Trophoblast cell (in vitro differentiated cells and primary cell): ENCODE data around the gene CLCNKA.
A peak's percentile ranks its signal among the peaks of the same experiment; 100 is the strongest.
"Not testable (repeated sequence)": the region's sequence is repeated elsewhere in the genome, so short reads cannot be mapped to it uniquely, and the experiment has no call there.

Source experiments
- DNase-seq, 2 donors: peaks; one replicate each; pipeline ENCODE4 v3.0.0-alpha.2; 2016
- H2AFZ ChIP-seq: 2 replicates; pipeline ENCODE4 v1.6.1; 2013; ENCODE audit warnings: low read length, moderate library complexity, mild to moderate bottlenecking; ENCODE audit not compliant: insufficient read depth, poor library complexity
- H2AK5ac ChIP-seq: 2 replicates; pipeline ENCODE4 v1.6.1; 2013; ENCODE audit warnings: mild to moderate bottlenecking, low read length
- H2BK120ac ChIP-seq: 2 replicates; pipeline ENCODE4 v1.6.1; 2013; ENCODE audit warnings: low read length, mild to moderate bottlenecking, moderate library complexity; ENCODE audit not compliant: insufficient read depth, poor library complexity
- H2BK12ac ChIP-seq: 2 replicates; pipeline ENCODE4 v1.6.1; 2013; ENCODE audit warnings: mild to moderate bottlenecking, low read length, moderate library complexity
- H2BK5ac ChIP-seq: 2 replicates; pipeline ENCODE4 v1.6.1; 2013; ENCODE audit warnings: low read length, low read depth, moderate library complexity, mild to moderate bottlenecking; ENCODE audit not compliant: poor library complexity
- H3K14ac ChIP-seq: 2 replicates; pipeline ENCODE4 v1.6.1; 2013; ENCODE audit warnings: mild to moderate bottlenecking, low read length
- H3K18ac ChIP-seq: 2 replicates; pipeline ENCODE4 v1.6.1; 2013; ENCODE audit warnings: mild to moderate bottlenecking, low read length
- H3K23ac ChIP-seq: 2 replicates; pipeline ENCODE4 v1.6.1; 2013; ENCODE audit warnings: low read length
- H3K27ac ChIP-seq: 2 replicates; pipeline ENCODE4 v1.5.1; 2013; ENCODE audit warnings: low read depth, mild to moderate bottlenecking, inconsistent platforms, low read length, moderate library complexity
- H3K27me3 ChIP-seq: 2 replicates; pipeline ENCODE4 v1.6.1; 2013; ENCODE audit warnings: inconsistent platforms, mild to moderate bottlenecking, low read length, moderate library complexity; ENCODE audit not compliant: insufficient read depth
- H3K36me3 ChIP-seq, 2 experiments: 1 replicate in 1 of 2; 2 replicates in 1 of 2; pipeline ENCODE4 v1.6.1; 2013; ENCODE audit warnings: low read length in 2 of 2, mild to moderate bottlenecking in 2 of 2, moderate library complexity in 1 of 2; ENCODE audit not compliant: insufficient read depth in 2 of 2, control insufficient read depth in 1 of 2
- H3K4ac ChIP-seq: 2 replicates; pipeline ENCODE4 v1.6.1; 2013; ENCODE audit warnings: low read depth, mild to moderate bottlenecking, low read length, moderate library complexity
- H3K4me1 ChIP-seq, 2 experiments: 1 replicate in 1 of 2; 2 replicates in 1 of 2; pipeline ENCODE4 v1.6.1; 2013; ENCODE audit warnings: low read length in 2 of 2, mild to moderate bottlenecking in 2 of 2, moderate library complexity in 1 of 2; ENCODE audit not compliant: insufficient read depth in 2 of 2, control insufficient read depth in 1 of 2
- H3K4me2 ChIP-seq: 2 replicates; pipeline ENCODE4 v1.6.1; 2013; ENCODE audit warnings: inconsistent platforms, mild to moderate bottlenecking, low read length, moderate library complexity
- H3K4me3 ChIP-seq: 2 replicates; pipeline ENCODE4 v1.5.1; 2013; ENCODE audit warnings: mild to moderate bottlenecking, low read depth, low read length, inconsistent platforms
- H3K79me1 ChIP-seq: one replicate; pipeline ENCODE4 v1.6.1; 2013; ENCODE audit warnings: low read length
- H3K79me2 ChIP-seq: 2 replicates; pipeline ENCODE4 v1.6.1; 2013; ENCODE audit warnings: low read length, mild to moderate bottlenecking; ENCODE audit not compliant: control insufficient read depth, insufficient read depth, poor library complexity
- H3K9ac ChIP-seq: 2 replicates; pipeline ENCODE4 v1.6.1; 2013; ENCODE audit warnings: mild to moderate bottlenecking, low read length
- H3K9me3 ChIP-seq: 2 replicates; pipeline ENCODE4 v1.6.1; 2013; ENCODE audit warnings: low read depth, mild to moderate bottlenecking, control low read depth, inconsistent platforms, low read length; ENCODE audit not compliant: insufficient read depth
- H4K12ac ChIP-seq: 2 replicates; pipeline ENCODE4 v1.6.1; 2013; ENCODE audit warnings: low read depth, mild to moderate bottlenecking, low read length, moderate library complexity
- H4K8ac ChIP-seq: 2 replicates; pipeline ENCODE4 v1.6.1; 2013; ENCODE audit warnings: low read depth, mild to moderate bottlenecking, low read length, moderate library complexity
- H4K91ac ChIP-seq: one replicate; pipeline ENCODE4 v1.6.1; 2013; ENCODE audit warnings: low read depth, mild to moderate bottlenecking, low read length, moderate library complexity
- WGBS: extraction: QIAGEN DNeasy Blood & Tissue Kit; methylation state at CpG from one replicate; pipeline ENCODE4 v1.1.7; 2013; ENCODE audit warnings: missing lambda C conversion rate; ENCODE audit not compliant: insufficient read length, insufficient coverage; ENCODE audit errors: extremely low coverage; 5-methylcytosine and 5-hydroxymethylcytosine counted together

CLCNKA gene

DNA sequence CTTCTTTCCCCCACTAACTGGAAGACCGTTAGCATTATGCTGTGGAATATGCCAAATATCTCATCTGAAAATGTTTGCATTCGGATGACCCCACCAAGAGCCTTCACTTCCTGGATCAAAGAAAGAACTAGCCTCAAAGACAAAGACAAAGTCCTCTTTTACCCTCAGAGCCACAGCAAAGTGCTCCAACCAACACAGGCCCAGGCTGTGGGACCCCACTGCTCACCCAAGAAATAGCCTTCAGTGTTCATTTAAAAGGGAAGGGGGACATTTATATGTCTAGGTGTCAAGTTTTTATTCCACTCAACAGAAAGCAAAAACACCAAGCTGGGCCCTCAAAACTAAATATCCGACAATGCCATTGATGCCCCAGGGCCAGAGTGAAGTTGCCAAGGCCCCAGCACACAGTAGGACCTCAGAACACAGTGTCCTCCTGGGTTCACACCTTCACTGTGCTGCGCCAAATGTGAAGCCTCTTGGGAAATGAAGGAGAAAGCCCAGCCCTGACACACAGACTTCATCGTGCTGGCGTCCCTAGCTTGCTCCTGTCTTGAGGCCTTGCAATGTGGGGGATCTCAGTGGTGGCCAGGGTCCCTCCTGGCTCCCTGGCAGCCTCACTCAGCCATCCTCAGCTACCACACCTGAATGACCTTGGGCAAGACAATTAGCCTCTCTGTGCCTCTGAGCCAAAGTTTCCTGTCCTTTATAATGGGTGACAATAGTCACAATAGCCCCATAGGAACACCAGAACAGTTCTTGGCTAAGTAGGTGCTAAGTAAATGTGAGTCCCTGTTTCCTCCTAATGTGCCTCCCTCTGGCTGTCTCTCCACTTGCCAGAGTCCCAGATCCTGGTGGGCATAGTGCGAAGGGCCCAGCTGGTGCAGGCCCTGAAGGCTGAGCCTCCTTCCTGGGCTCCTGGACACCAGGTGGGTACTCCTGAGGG lies 33.0 kb downstream of the CLCNKA start:
- H3K27me3 ChIP-seq = no peaks in the 10 kb centered on the region
- H3K27ac ChIP-seq = no peak overlapping the region
- H3K4ac ChIP-seq = no peak overlapping the region
- no peak overlapping the region for H3K23ac ChIP-seq
- no peaks in the 10 kb centered on the region for H3K79me2 ChIP-seq
- H4K91ac ChIP-seq = no peak overlapping the region
- no peak overlapping the region for H3K4me2 ChIP-seq
- no peak overlapping the region for H4K12ac ChIP-seq
- H3K18ac ChIP-seq = no peak overlapping the region
- H2BK5ac ChIP-seq = no peak overlapping the region
- H3K9ac ChIP-seq = no peak overlapping the region
- no peak overlapping the region for H2BK12ac ChIP-seq
- no peak overlapping the region for H2AK5ac ChIP-seq
- no peaks in the 10 kb centered on the region for H3K79me1 ChIP-seq
- H2AFZ ChIP-seq = no peak overlapping the region
- DNase-seq = no peak
- no peak overlapping the region for H4K8ac ChIP-seq
- H3K4me3 ChIP-seq = no peak overlapping the region
- no CpG with 5 or more reads among the region's 7 CpGs for WGBS
- H3K36me3 ChIP-seq = no peaks in the 10 kb centered on the region
- H2BK120ac ChIP-seq = no peak overlapping the region
- H3K14ac ChIP-seq = no peak overlapping the region
- no peaks in the 10 kb centered on the region for H3K4me1 ChIP-seq
- no peaks in the 10 kb centered on the region for H3K9me3 ChIP-seq

DNA sequence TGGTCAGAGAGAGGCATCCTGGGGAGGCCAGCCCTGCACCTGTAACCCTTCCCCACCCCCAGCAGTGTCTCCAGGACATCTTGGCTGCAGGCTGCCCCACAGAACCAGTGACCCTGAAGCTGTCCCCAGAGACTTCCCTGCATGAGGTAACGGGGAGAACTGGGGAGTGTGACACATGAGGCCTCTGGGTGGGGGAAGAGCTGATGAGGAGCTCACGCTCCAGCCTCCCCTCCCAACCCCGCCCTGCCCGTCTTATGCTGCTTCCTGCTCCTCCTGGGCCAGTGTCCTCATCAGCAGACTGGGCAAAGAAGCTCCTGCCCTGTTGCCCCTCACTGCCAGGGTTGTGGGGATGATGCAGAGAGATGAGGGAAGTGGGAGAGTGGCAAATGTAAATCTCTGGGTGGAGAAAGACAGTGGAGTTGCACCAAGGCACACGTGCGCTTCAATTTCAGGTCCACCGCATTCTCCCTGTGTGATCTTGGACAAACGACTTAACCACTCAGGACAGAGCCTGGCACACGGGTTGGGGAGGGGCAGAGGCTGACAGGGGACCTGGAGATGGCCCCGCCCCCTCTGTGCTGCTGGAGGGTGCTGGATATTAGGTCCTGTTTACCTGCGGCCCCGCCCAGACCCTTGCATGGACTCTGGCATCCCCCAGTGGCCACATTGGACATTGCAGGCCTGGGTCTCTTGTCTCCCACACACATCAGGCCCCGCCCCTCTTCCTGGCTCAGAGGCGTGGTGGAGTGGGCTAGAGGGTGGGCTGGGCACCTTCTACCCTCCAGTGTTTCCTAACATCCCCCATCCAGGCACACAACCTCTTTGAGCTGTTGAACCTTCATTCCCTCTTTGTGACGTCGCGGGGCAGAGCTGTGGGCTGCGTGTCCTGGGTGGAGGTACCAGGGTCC lies 34.0 kb downstream of the CLCNKA start:
- no peaks in the 10 kb centered on the region for H3K79me2 ChIP-seq
- H2BK12ac ChIP-seq = no peak overlapping the region
- H3K23ac ChIP-seq = no peak overlapping the region
- no peaks in the 10 kb centered on the region for H3K4me1 ChIP-seq
- no peak overlapping the region for H3K27ac ChIP-seq
- H3K18ac ChIP-seq = no peak overlapping the region
- WGBS = no CpG with 5 or more reads among the region's 18 CpGs
- no peak overlapping the region for H4K91ac ChIP-seq
- no peaks in the 10 kb centered on the region for H3K27me3 ChIP-seq
- H2AK5ac ChIP-seq = no peak overlapping the region
- no peak overlapping the region for H4K8ac ChIP-seq
- H3K4me3 ChIP-seq = no peak overlapping the region
- H2BK120ac ChIP-seq = no peak overlapping the region
- H3K79me1 ChIP-seq = no peaks in the 10 kb centered on the region
- no peak overlapping the region for H3K4ac ChIP-seq
- H3K9me3 ChIP-seq = no peaks in the 10 kb centered on the region
- H3K9ac ChIP-seq = no peak overlapping the region
- no peak overlapping the region for H2AFZ ChIP-seq
- no peak overlapping the region for H4K12ac ChIP-seq
- no peaks in the 10 kb centered on the region for H3K36me3 ChIP-seq
- H2BK5ac ChIP-seq = no peak overlapping the region
- no peak overlapping the region for H3K14ac ChIP-seq
- no peak overlapping the region for H3K4me2 ChIP-seq
- peak; percentile 92 to 96 for DNase-seq

DNA sequence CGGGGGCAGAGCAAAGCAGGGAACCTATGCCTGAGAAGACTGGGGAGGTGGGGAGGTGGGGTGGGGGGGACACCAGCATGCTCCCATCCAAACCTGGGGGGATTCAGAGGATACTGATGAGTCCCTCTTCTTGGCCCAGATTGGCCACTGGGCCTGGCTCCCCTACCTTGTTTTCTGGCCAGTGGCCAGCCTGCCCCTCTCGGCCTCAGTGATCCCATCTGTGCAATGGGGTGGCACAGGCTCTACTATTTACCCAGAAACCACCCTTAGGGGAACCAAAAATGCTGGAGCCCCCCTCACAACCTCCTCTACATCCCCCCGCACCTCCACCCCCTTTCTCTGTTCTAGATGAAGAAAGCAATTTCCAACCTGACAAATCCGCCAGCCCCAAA lies 34.7 kb downstream of the CLCNKA start:
- H3K4me1 ChIP-seq, H3K27ac ChIP-seq, H3K23ac ChIP-seq, H2BK5ac ChIP-seq, H4K8ac ChIP-seq, H4K91ac ChIP-seq, H2BK120ac ChIP-seq, H3K27me3 ChIP-seq, H4K12ac ChIP-seq, H3K14ac ChIP-seq, H3K79me2 ChIP-seq, H2AFZ ChIP-seq, H3K36me3 ChIP-seq, H3K4ac ChIP-seq, H3K9me3 ChIP-seq, H3K79me1 ChIP-seq, H2BK12ac ChIP-seq, H3K18ac ChIP-seq, DNase-seq, H2AK5ac ChIP-seq, H3K9ac ChIP-seq, H3K4me3 ChIP-seq, H3K4me2 ChIP-seq: not testable (repeated sequence)
- WGBS = no CpG with 5 or more reads among the region's 4 CpGs

DNA sequence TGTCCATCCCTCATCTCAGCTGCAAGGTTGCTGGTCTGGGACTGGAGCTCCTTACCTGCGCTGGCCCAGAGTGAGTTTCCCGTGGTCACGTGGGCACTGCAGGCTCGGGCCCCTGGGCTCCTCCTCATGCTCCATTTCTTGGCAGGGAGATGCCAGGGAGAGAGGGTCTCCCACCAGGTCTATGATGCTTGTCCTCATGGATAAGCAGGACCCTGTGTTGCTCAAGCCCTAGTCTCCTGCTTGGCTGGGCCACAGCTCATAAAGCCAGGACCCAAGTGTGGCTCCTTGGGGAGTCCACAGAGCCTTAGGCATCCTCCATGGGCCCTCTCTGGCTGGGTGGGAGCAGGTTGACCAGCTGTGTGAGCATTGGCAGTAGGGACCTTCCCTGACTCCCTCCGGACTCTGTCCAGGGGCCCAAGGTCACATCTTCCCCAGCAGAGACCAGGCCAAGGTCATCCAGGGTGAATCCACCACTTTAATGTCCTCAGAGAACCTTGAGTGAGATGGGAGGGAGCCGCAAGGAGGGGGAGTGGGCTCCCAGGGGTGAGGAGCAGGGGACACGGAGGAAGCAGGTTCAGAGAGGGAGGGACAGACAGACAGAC lies 35.6 kb downstream of the CLCNKA start:
- H3K4me1 ChIP-seq, H2AFZ ChIP-seq, H3K23ac ChIP-seq, H3K9ac ChIP-seq, H3K4me2 ChIP-seq, H2BK120ac ChIP-seq, H3K4ac ChIP-seq, H2BK12ac ChIP-seq, H2AK5ac ChIP-seq, H3K79me1 ChIP-seq, H3K27me3 ChIP-seq, DNase-seq, H3K4me3 ChIP-seq, H3K36me3 ChIP-seq, H3K27ac ChIP-seq, H3K14ac ChIP-seq, H3K79me2 ChIP-seq, H4K12ac ChIP-seq, H4K8ac ChIP-seq, H3K9me3 ChIP-seq, H3K18ac ChIP-seq, H4K91ac ChIP-seq, H2BK5ac ChIP-seq: not testable (repeated sequence)
- no CpG with 5 or more reads among the region's 7 CpGs for whole genome bisulfite sequencing
